Right lobe of liver (tissue), 6 donors: Measurements from ENCODE around the gene JAZF1. TPM values are rescaled to one million over a fixed set of nuclear protein-coding genes. Genes with fewer than 3 reads are reported as not detected.
A peak's percentile ranks its signal among the peaks of the same experiment; 100 is the strongest.

Experiments
- ATAC-seq, 4 donors: fragments of 200-7000 bp; cut with Tn5 transposase; one replicate each; pipeline ENCODE4 v1.9.1; 2020; ENCODE audit warnings: mild to moderate bottlenecking in 4 of 4, moderate library complexity in 4 of 4
- DNase-seq, 3 donors: peaks; one replicate each; pipeline ENCODE4 v3.0.0-alpha.2; 2020
- H3K27ac ChIP-seq, 3 donors: fragments of 200-600 bp; one replicate each; pipeline ENCODE4 v1.8.0; 2022
- H3K27me3 ChIP-seq, 2 donors: fragments of 200-600 bp; one replicate each; pipeline ENCODE4 v1.8.0; 2022
- H3K36me3 ChIP-seq, 4 donors: fragments of 200-600 bp; sonication (generic) in 1 of 4; one replicate each; pipeline versions ENCODE4 v1.5.1 to v1.8.0; 2017 to 2022; ENCODE audit warnings: control low read depth in 1 of 4
- H3K4me1 ChIP-seq, 4 donors: fragments of 200-600 bp; sonication (generic) in 1 of 4; one replicate each; pipeline versions ENCODE4 v1.5.1 to v1.8.0; 2017 to 2022; ENCODE audit warnings: control low read depth in 1 of 4
- H3K4me3 ChIP-seq, 3 donors: fragments of 200-600 bp; one replicate each; pipeline ENCODE4 v1.8.0; 2022
- H3K9me3 ChIP-seq, 4 donors: fragments of 200-600 bp; sonication (generic) in 1 of 4; one replicate each; pipeline versions ENCODE4 v1.5.1 to v1.8.0; 2017 to 2022; ENCODE audit warnings: control low read depth in 1 of 4
- CTCF ChIP-seq, 4 donors: fragments of 200-600 bp in 3 of 4; fragments of 450-650 bp in 1 of 4; IDR thresholded peaks; one replicate each; pipeline versions ENCODE4 v1.5.1 to v1.8.0; 2016 to 2022; ENCODE audit warnings: antibody characterized with exemption in 4 of 4, mild to moderate bottlenecking in 2 of 4
- POLR2A ChIP-seq: fragments of 450-650 bp; IDR thresholded peaks from one replicate; pipeline ENCODE4 v1.6.1; 2017; ENCODE audit warnings: antibody characterized with exemption, mild to moderate bottlenecking
- WGBS: methylation state at CpG from one replicate; pipeline ENCODE4 v1.1.6; 2018; ENCODE audit warnings: low coverage, low lambda C conversion rate; ENCODE audit not compliant: insufficient coverage; ENCODE audit errors: missing lambda C conversion rate; 5-methylcytosine and 5-hydroxymethylcytosine counted together
- intact Hi-C, 2 donors: fragments of 100-400 bp; cut with DNase I; formaldehyde crosslinking; loops; one replicate each; pipeline versions ENCODE4 v1.11.2 to v1.14.1; 2022
- total RNA-seq, 6 experiments: library from RNA; depleted of rRNA in 2 of 6; stranded (reverse); fragments of >200 nt in 2 of 6; fragmentation: NEBNext Ultra II Directional in 3 of 6; extraction: Animal tissue kit (Norgen Biotek cat#: 25700) in 3 of 6; gene quantifications; one replicate each; pipeline versions ENCODE4 v1.1.0 to v1.2.4, GENCODE V29; 2016 to 2023
- donor health status: DM: no; HTN: yes; CAD: no.
- donor health status: DM: no; HTN: no; CAD: no.
- donor health status: DM: no; HTN: no; CAD: no.
- donor health status: DM: no; HTN: yes; CAD: no.
- donor health status: DM: no; HTN: yes; CAD: no.

The JAZF1 gene
- total RNA-seq, 6 experiments from 2014 or later: 4.8 to 20.9 (median 6.9) TPM

- TF ChIP-seq CTCF (IDR thresholded peaks at IDR 0.05): no peak
- no peak for TF ChIP-seq POLR2A
- H3K27ac ChIP-seq: no peak overlapping the region
- no peak for DNase-seq
- H3K27me3 ChIP-seq: no peaks in the 10 kb centered on the region
- WGBS: 78% methylated on average over 4 of the region's 4 CpGs
- H3K4me1 ChIP-seq: peaks cover 0 to 11% (median 0%) of the 10 kb centered on the region in 4 donors
- intact Hi-C loops: no loop called here
- no peaks in the 10 kb centered on the region for H3K9me3 ChIP-seq
- no peaks in the 10 kb centered on the region for H3K36me3 ChIP-seq
- no peak overlapping the region for H3K4me3 ChIP-seq
- peak in 1 of 4 donors; percentile 18 for ATAC-seq
These were observed 296.9 kb downstream of the JAZF1 start for GRCh38 chr7:27883696-27884095.

- DNase-seq (no peak), ATAC-seq (no peak)
- TF ChIP-seq CTCF (IDR thresholded peaks at IDR 0.05): no peak
- TF ChIP-seq POLR2A: no peak
- H3K4me1 ChIP-seq: peaks cover 0 to 22% (median 4%) of the 10 kb centered on the region in 4 donors
- H3K9me3 ChIP-seq: no peaks in the 10 kb centered on the region
- intact Hi-C loops: no loop called here
- H3K36me3 ChIP-seq: no peaks in the 10 kb centered on the region
- H3K27ac ChIP-seq: no peak overlapping the region
- 75% methylated on average over 7 of the region's 8 CpGs for WGBS
- H3K4me3 ChIP-seq: no peak overlapping the region
- H3K27me3 ChIP-seq: no peaks in the 10 kb centered on the region
These were observed 303.8 kb downstream of the JAZF1 start for GRCh38 chr7:27876756-27877155.

GRCh38 chr7:27875832-27876231 lies 304.8 kb downstream of the JAZF1 start:
- Histone ChIP-seq H3K4me1 (peaks cover 0 to 22% (median 4%) of the 10 kb centered on the region in 4 donors), H3K27me3 (no peaks in the 10 kb centered on the region), H3K9me3 (no peaks in the 10 kb centered on the region), H3K27ac (no peak overlapping the region), H3K36me3 (no peaks in the 10 kb centered on the region), H3K4me3 (no peak overlapping the region)
- no peak for DNase-seq
- TF ChIP-seq CTCF (IDR thresholded peaks at IDR 0.05): no peak
- TF ChIP-seq POLR2A: no peak
- ATAC-seq: no peak
- intact Hi-C loops: no loop called here
- 83% methylated on average over 1 of the region's 2 CpGs for WGBS

- no peaks in the 10 kb centered on the region for H3K36me3 ChIP-seq
- intact Hi-C loops: no loop called here
These were observed 305.5 kb downstream of the JAZF1 start for GRCh38 chr7:27875061-27875460.

More at GRCh38 chr7:27875061-27875460, 305.5 kb downstream of the JAZF1 start:
- TF ChIP-seq CTCF (IDR thresholded peaks at IDR 0.05): no peak
- no peak for TF ChIP-seq POLR2A
- no peak overlapping the region for H3K27ac ChIP-seq
- no peak for ATAC-seq
- no peak overlapping the region for H3K4me3 ChIP-seq
- DNase-seq: no peak
- H3K27me3 ChIP-seq: no peaks in the 10 kb centered on the region
- 97% methylated on average over 8 of the region's 9 CpGs for WGBS
- H3K4me1 ChIP-seq: peaks cover 0 to 22% (median 4%) of the 10 kb centered on the region in 4 donors
- no peaks in the 10 kb centered on the region for H3K9me3 ChIP-seq
